ENCODE data around the gene AATK. TPM values are rescaled to one million over a fixed set of nuclear protein-coding genes. Genes with fewer than 3 reads are reported as not detected.

AATK gene
- total RNA-seq, 1 experiment from 2014 or later: 0.16 TPM

DNA sequence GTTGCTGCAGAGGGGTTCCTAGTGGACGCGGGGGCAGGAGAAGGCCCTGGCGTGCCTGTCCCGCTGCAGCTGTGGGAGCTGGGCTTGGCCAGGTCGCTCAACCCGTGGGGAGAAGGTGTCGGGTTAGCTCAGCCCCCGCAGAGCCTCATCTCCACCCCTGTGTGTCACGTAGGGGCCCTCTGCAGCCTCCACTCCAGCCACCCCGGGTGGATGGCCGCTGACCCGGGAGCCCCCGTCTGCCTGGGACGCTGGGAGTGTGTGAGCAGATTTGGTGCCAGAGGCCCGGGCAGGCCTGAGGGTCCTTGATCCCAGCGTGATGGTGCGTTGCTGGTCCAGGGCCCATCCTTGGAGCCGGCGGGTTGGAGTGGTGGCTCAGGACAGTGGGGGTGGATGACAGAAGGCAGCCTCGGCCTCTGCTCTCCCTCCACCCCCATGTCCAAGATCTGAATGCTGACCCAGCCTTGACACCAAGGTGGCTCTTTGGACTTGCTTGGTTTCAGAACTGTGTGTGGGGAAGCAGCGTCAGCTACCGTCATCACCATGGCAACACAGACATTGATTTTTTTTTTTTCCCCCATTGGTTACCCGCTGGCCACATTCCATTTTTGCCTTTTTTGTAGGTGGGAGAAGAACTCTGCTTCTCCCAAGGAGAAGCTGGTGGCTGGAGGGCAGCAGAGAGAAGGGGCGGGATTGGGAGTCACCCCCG is 95.3 kb downstream of the AATK start:
- H3K9me3 ChIP-seq: no peaks in the 10 kb centered on the region
- H3K4me3 ChIP-seq: no peak overlapping the region
- H3K27me3 ChIP-seq: no peaks in the 10 kb centered on the region
- DNase-seq: no peak
- no peaks in the 10 kb centered on the region for H3K36me3 ChIP-seq

DNA sequence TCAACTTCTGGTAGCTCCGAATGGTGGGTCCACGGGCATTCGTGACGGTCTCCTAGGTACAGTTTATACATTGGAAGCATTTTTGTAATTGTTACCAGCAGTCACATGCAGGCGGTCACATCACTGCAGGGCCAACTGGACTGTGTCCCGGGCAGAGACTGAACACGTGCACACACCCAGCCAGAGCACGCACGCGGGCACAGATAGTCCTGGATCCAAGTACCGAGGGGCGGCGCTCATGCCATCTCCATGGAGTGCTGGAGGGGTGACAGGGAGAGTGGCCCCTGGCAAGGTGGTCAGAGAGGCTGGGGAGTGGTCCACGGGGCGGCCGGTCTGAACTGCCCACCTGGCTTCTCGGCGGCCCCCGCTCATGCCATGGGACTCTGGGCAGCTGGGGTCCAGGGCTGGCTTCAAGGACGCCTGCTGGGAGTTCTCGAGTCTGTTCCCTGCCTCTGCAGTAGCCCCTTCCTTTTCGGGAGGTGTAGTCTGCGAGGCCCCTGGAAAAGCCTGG is 96.8 kb downstream of the AATK start:
- no peak for DNase-seq
- H3K36me3 ChIP-seq: no peaks in the 10 kb centered on the region; the same call in 1 of the 2 replicates

DNA sequence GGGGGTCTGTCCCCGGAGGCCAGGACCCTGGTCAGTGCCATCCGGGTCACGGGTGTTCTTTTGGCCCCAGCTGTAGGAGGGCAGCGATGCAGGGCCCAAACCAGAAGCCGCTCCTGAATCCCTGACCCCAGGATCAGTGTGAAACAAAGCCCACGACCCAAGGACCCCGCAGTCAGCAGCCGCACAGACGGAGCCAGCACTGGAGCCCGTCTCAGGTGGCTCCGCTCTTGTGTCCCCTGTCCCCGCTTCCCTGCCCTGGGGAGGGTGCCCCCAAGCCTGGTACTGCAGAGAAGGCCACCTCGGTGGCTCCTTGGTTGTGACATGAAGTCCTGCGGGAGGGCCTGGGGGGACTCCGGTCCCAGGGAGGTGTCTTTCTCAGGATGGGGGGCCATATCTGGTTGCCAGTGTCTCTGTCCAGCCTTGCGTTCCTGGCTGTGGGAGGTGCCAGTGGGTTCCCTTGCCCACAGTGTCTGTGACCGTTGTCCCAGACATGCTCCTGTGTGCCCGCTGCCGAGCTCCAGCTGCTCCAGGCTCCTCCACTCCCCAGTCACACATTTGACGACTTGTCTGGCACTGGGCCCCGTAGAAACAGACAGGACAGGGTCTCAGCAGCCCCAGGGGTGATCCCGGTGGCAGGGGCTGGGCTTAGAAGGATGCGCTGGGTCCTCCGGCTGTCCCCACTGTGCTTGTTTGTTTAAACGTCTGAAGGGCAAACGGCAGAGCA is 97.4 kb downstream of the AATK start:
- no peak for DNase-seq
- Histone ChIP-seq H3K36me3 (peaks cover 4% of the 10 kb centered on the region; the same call in 1 of the 2 replicates), H3K4me3 (no peak overlapping the region), H3K9me3 (no peaks in the 10 kb centered on the region), H3K27me3 (no peaks in the 10 kb centered on the region)

More for the DNA sequence above, 96.8 kb downstream of the AATK start:
- Histone ChIP-seq H3K9me3 (no peaks in the 10 kb centered on the region), H3K27me3 (no peaks in the 10 kb centered on the region), H3K4me3 (no peak overlapping the region)

DNA sequence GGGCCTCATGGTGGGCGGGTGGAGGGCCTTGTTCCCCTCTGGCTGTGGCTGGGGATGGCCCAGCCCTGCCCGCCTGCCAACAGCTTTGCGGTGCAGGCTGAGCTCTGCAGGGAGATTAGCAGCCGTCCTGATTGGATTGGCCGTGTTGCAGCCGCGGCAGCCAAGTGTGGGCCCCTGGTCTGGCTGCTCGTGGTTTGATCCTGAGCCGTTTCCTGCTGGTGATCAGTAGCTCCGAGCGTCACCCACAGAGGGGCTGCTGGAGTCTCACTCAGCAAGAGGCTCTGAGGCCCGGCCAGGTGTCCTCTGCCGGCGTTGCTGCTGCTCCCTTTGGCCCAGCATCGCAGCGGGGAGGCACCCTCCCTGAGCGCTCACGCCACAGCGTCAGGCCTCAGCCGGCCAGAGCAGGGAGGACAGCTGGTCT is 98.6 kb downstream of the AATK start:
- H3K4me3 ChIP-seq: no peak overlapping the region
- H3K9me3 ChIP-seq: no peaks in the 10 kb centered on the region
- DNase-seq: no peak
- H3K27me3 ChIP-seq: no peaks in the 10 kb centered on the region
- H3K36me3 ChIP-seq: peaks cover 9% of the 10 kb centered on the region; the same call in 1 of the 2 replicates

Other genes starting within 250 kb of the AATK start
- gene CHMP6, start 174.4 kb downstream of the AATK start, total RNA-seq (2014; rRNA removed; shearing (Covaris generic); ENCODE audit: low replicate concordance): 65.4 and 74.3 TPM in 2 replicates
- 34.4 and 43.9 TPM in 2 replicates for gene BAIAP2, start 131.1 kb downstream of the AATK start, total RNA-seq (2014; rRNA removed; shearing (Covaris generic); ENCODE audit: low replicate concordance)
- not detected in 2 replicates for gene PVALEF, start 714 bp downstream of the AATK start, total RNA-seq (2014; rRNA removed; shearing (Covaris generic); ENCODE audit: low replicate concordance)
- gene CEP131, start 56.7 kb upstream of the AATK start, total RNA-seq (2014; rRNA removed; shearing (Covaris generic); ENCODE audit: low replicate concordance): 13.3 and 22.9 TPM in 2 replicates
- gene TEPSIN, start 72.8 kb upstream of the AATK start, total RNA-seq (2014; rRNA removed; shearing (Covaris generic); ENCODE audit: low replicate concordance): 19.5 and 20.4 TPM in 2 replicates
- 63.1 and 163 TPM in 2 replicates for gene NDUFAF8, start 73.1 kb upstream of the AATK start, total RNA-seq (2014; rRNA removed; shearing (Covaris generic); ENCODE audit: low replicate concordance)
- gene SLC38A10, start 129.1 kb upstream of the AATK start, total RNA-seq (2014; rRNA removed; shearing (Covaris generic); ENCODE audit: low replicate concordance): 76.4 and 121 TPM in 2 replicates
- 3.6 and 10.4 TPM in 2 replicates for gene BAHCC1, start 229.2 kb upstream of the AATK start, total RNA-seq (2014; rRNA removed; shearing (Covaris generic); ENCODE audit: low replicate concordance)

All from MG63 (cell line).